ENCODE measurements around the gene PRRC2C.

DNA sequence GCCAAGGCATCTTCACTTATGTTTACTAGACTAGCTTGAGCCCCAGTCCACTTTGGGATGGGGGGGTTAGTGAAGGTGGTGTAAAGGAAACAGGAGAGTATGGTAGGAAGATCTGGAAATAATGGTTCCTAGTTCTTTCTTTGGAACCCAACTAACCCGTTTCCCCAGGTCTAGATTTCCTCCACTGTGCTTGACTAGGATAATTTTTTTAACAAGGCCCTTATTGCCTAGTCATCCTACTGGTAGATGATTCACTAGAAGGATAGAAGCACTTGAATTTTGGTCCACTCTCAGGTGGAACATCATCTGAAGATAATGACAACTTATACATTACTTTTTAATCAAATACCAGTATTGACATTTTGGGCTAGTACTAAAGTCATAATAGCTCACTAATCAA is 90.8 kb downstream of the PRRC2C start:
- TF ChIP-seq, protein P1, sequence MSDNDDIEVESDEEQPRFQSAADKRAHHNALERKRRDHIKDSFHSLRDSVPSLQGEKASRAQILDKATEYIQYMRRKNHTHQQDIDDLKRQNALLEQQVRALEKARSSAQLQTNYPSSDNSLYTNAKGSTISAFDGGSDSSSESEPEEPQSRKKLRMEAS (IDR thresholded peaks at IDR 0.05): no peak
- TF ChIP-seq HDAC2 (CRISPR knock-in tag; IDR thresholded peaks at IDR 0.05) (no peak), ZNF468 (CRISPR knock-in tag; IDR thresholded peaks at IDR 0.05) (no peak), RNF2 (conservative IDR thresholded peaks at IDR 0.05; ENCODE audit: low read depth) (no peak), GABPA (IDR thresholded peaks at IDR 0.05; ENCODE audit: low read depth, low read length) (no peak), GABPA (CRISPR knock-in tag; IDR thresholded peaks at IDR 0.05; ENCODE audit: low read depth) (no peak), ZBTB1 (CRISPR knock-in tag; IDR thresholded peaks at IDR 0.05; ENCODE audit: borderline replicate concordance) (no peak), CBX5 (CRISPR knock-in tag; IDR thresholded peaks at IDR 0.05; ENCODE audit: borderline replicate concordance) (no peak), ATF7 (IDR thresholded peaks at IDR 0.05) (no peak), ATF7 (CRISPR knock-in tag; IDR thresholded peaks at IDR 0.05) (no peak)
- TF ChIP-seq, protein P2, sequence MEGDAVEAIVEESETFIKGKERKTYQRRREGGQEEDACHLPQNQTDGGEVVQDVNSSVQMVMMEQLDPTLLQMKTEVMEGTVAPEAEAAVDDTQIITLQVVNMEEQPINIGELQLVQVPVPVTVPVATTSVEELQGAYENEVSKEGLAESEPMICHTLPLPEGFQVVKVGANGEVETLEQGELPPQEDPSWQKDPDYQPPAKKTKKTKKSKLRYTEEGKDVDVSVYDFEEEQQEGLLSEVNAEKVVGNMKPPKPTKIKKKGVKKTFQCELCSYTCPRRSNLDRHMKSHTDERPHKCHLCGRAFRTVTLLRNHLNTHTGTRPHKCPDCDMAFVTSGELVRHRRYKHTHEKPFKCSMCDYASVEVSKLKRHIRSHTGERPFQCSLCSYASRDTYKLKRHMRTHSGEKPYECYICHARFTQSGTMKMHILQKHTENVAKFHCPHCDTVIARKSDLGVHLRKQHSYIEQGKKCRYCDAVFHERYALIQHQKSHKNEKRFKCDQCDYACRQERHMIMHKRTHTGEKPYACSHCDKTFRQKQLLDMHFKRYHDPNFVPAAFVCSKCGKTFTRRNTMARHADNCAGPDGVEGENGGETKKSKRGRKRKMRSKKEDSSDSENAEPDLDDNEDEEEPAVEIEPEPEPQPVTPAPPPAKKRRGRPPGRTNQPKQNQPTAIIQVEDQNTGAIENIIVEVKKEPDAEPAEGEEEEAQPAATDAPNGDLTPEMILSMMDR (CRISPR knock-in tag; IDR thresholded peaks at IDR 0.05): no peak
- TF ChIP-seq, protein P3, sequence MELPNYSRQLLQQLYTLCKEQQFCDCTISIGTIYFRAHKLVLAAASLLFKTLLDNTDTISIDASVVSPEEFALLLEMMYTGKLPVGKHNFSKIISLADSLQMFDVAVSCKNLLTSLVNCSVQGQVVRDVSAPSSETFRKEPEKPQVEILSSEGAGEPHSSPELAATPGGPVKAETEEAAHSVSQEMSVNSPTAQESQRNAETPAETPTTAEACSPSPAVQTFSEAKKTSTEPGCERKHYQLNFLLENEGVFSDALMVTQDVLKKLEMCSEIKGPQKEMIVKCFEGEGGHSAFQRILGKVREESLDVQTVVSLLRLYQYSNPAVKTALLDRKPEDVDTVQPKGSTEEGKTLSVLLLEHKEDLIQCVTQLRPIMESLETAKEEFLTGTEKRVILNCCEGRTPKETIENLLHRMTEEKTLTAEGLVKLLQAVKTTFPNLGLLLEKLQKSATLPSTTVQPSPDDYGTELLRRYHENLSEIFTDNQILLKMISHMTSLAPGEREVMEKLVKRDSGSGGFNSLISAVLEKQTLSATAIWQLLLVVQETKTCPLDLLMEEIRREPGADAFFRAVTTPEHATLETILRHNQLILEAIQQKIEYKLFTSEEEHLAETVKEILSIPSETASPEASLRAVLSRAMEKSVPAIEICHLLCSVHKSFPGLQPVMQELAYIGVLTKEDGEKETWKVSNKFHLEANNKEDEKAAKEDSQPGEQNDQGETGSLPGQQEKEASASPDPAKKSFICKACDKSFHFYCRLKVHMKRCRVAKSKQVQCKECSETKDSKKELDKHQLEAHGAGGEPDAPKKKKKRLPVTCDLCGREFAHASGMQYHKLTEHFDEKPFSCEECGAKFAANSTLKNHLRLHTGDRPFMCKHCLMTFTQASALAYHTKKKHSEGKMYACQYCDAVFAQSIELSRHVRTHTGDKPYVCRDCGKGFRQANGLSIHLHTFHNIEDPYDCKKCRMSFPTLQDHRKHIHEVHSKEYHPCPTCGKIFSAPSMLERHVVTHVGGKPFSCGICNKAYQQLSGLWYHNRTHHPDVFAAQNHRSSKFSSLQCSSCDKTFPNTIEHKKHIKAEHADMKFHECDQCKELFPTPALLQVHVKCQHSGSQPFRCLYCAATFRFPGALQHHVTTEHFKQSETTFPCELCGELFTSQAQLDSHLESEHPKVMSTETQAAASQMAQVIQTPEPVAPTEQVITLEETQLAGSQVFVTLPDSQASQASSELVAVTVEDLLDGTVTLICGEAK (IDR thresholded peaks at IDR 0.05): no peak
- TF ChIP-seq, protein P3 (CRISPR knock-in tag; IDR thresholded peaks at IDR 0.05): no peak

Measured in HepG2 (cell line).